K562 (cell line): ENCODE results near the gene GTF2H4. TPM values are rescaled to one million over a fixed set of nuclear protein-coding genes. Genes with fewer than 3 reads are reported as not detected.

Experiments used
- ATAC-seq: fragments of 200-7000 bp; cut with Tn5 transposase; 3 replicates; pipeline ENCODE4 v1.9.1; 2020; ENCODE audit warnings: moderate library complexity
- BruUV-seq: library from RNA; stranded (reverse); fragments of 400-500 nt; replicated peaks from 2 replicates; lab custom pipeline; 2021; lab: Mats Ljungman, UMichigan
- CTCF ChIA-PET: fragments of 300-600 bp; formaldehyde crosslinking; extraction: SDS; loops from one replicate; lab custom pipeline; 2021; ENCODE audit warnings: low intra/inter-chr PET ratio; lab: Yijun Ruan, JAX
- POLR2A ChIA-PET: fragments of 300-600, 350-650 bp; sonication (Branson Sonifier 250); formaldehyde crosslinking; extraction: SDS; loops from one replicate; lab custom pipeline; 2021; ENCODE audit warnings: antibody characterized with exemption, inconsistent platforms; lab: Yijun Ruan, JAX
- DNase-seq, 4 experiments: peaks; one replicate each; pipeline versions ENCODE4 v3.0.0 to v3.0.0-alpha.2; 2011 to 2018; ENCODE audit warnings: low spot score in 3 of 4, mixed read lengths in 3 of 4; ENCODE audit errors: extremely low read depth in 1 of 4
- FAIRE-seq: peaks from 2 replicates; lab custom pipeline; 2011; peaks lifted over from hg19 to GRCh38; lab: Jason Lieb, UNC
- H2AFZ ChIP-seq: 2 replicates; pipeline ENCODE4 v1.6.0; 2011; ENCODE audit warnings: low read depth, low read length, control low read depth, inconsistent platforms
- H3K27ac ChIP-seq: fragments of 200-600 bp; 3 replicates; pipeline ENCODE4 v1.8.0; 2011; ENCODE audit warnings: low read depth, mild to moderate bottlenecking, control low read depth, inconsistent platforms, low read length, moderate library complexity, mixed read lengths; ENCODE audit errors: extremely low read depth
- H3K27me3 ChIP-seq, 2 experiments: fragments of 300-600 bp in 1 of 2; 2 replicates in 1 of 2; 3 replicates in 1 of 2; pipeline versions ENCODE4 v1.6.0 to v1.8.0; 2011; ENCODE audit warnings: inconsistent platforms in 2 of 2, low read length in 2 of 2, mild to moderate bottlenecking in 1 of 2, mixed read lengths in 1 of 2, moderate library complexity in 1 of 2; ENCODE audit not compliant: control insufficient read depth in 2 of 2, insufficient read depth in 2 of 2
- H3K36me3 ChIP-seq: fragments of 300-600 bp; 3 replicates; pipeline ENCODE4 v1.8.0; 2011; ENCODE audit warnings: mild to moderate bottlenecking, low read length, inconsistent platforms; ENCODE audit not compliant: control insufficient read depth, insufficient read depth
- H3K4me1 ChIP-seq, 2 experiments: fragments of 200-600 bp in 1 of 2; replicated peaks in 1 of 2; 2 replicates in 1 of 2; 3 replicates in 1 of 2; pipeline versions ENCODE4 v1.5.1 to v1.8.0; 2011; ENCODE audit warnings: inconsistent platforms in 2 of 2, low read length in 2 of 2, mild to moderate bottlenecking in 1 of 2, mixed read lengths in 1 of 2, moderate library complexity in 1 of 2; ENCODE audit not compliant: control insufficient read depth in 2 of 2, insufficient read depth in 2 of 2
- H3K4me2 ChIP-seq: 2 replicates; pipeline ENCODE4 v1.6.1; 2011; ENCODE audit warnings: low read length, control low read depth, inconsistent platforms, mixed read lengths; ENCODE audit not compliant: insufficient read depth
- H3K4me3 ChIP-seq: fragments of 200-600 bp; sonication (generic), shearing (Covaris generic); 2 replicates; pipeline ENCODE4 v1.5.1; 2016; ENCODE audit warnings: control low read depth, inconsistent platforms
- H3K79me2 ChIP-seq: fragments of 200-600 bp; 3 replicates; pipeline ENCODE4 v1.8.0; 2011; ENCODE audit warnings: low read length, inconsistent platforms; ENCODE audit not compliant: control insufficient read depth, insufficient read depth
- H3K9ac ChIP-seq, 2 experiments: 2 replicates each; pipeline versions ENCODE4 v1.6.0 to v1.6.1; 2011; ENCODE audit warnings: low read depth in 2 of 2, low read length in 2 of 2, control low read depth in 1 of 2, inconsistent platforms in 1 of 2, mild to moderate bottlenecking in 1 of 2, mixed read lengths in 1 of 2; ENCODE audit not compliant: insufficient read depth in 1 of 2
- H3K9me1 ChIP-seq: one replicate; pipeline ENCODE4 v1.6.0; 2011; ENCODE audit warnings: inconsistent platforms, mild to moderate bottlenecking, low read length, moderate library complexity; ENCODE audit not compliant: control insufficient read depth, insufficient read depth
- H3K9me3 ChIP-seq: replicated peaks from 2 replicates; pipeline ENCODE4 v1.5.1; 2011; ENCODE audit warnings: low read depth, low read length, inconsistent platforms; ENCODE audit not compliant: control insufficient read depth, insufficient read depth
- H4K20me1 ChIP-seq: replicated peaks from 2 replicates; pipeline ENCODE4 v1.6.1; 2011; ENCODE audit warnings: low read length, inconsistent platforms, mixed read lengths; ENCODE audit not compliant: control insufficient read depth, insufficient read depth
- ARID1B ChIP-seq: fragments of 450-650 bp; IDR thresholded peaks from 2 replicates; pipeline ENCODE4 v1.6.1; 2016; ENCODE audit warnings: antibody characterized with exemption, mild to moderate bottlenecking, inconsistent platforms
- CBX1 ChIP-seq: sonication (generic); IDR thresholded peaks from 2 replicates; pipeline ENCODE4 v1.6.1; 2016; ENCODE audit warnings: antibody characterized with exemption, low read depth, mild to moderate bottlenecking
- CEBPG ChIP-seq, 3 experiments: fragments of 200-800 bp in 1 of 3; sonication (Bioruptor generic) in 1 of 3; sonication (generic) in 1 of 3; formaldehyde crosslinking in 1 of 3; IDR thresholded peaks in 2 of 3; conservative IDR thresholded peaks in 1 of 3; 2 replicates each; pipeline versions ENCODE4 v1.6.1 to v1.8.0; 2016 to 2022; ENCODE audit warnings: missing compliant biosample characterization in 2 of 3, missing genetic modification characterization in 2 of 3, mild to moderate bottlenecking in 1 of 3, missing genetic modification reagents in 1 of 3
- ETV5 ChIP-seq: sonication (generic); formaldehyde crosslinking; IDR thresholded peaks from 2 replicates; pipeline ENCODE4 v1.4.0; 2020; ENCODE audit warnings: low read depth, mild to moderate bottlenecking, missing genetic modification reagents
- GTF2A2 ChIP-seq: IDR thresholded peaks from 2 replicates; pipeline ENCODE4 v1.6.1; 2016; ENCODE audit warnings: mild to moderate bottlenecking, missing genetic modification characterization, missing compliant biosample characterization
- HINFP ChIP-seq: fragments of 450-650 bp; conservative IDR thresholded peaks from 2 replicates; pipeline ENCODE4 v1.6.1; 2016; ENCODE audit warnings: missing genetic modification characterization, low read depth, mild to moderate bottlenecking, control low read depth, missing compliant biosample characterization
- HNRNPK ChIP-seq: fragments of 200-400 bp; formaldehyde crosslinking; IDR thresholded peaks from one replicate; pipeline ENCODE4 v1.6.1; 2018; ENCODE audit warnings: mild to moderate bottlenecking, low read depth, low read length; ENCODE audit not compliant: poor library complexity, severe bottlenecking
- KAT8 ChIP-seq: fragments of 450-650 bp; IDR thresholded peaks from 2 replicates; pipeline ENCODE4 v1.6.1; 2016; ENCODE audit warnings: low read depth, mild to moderate bottlenecking
- KDM1A ChIP-seq, 2 experiments: fragments of 450-650 bp; IDR thresholded peaks; 2 replicates each; pipeline ENCODE4 v1.6.1; 2016; ENCODE audit warnings: mild to moderate bottlenecking in 2 of 2
- KLF10 ChIP-seq: fragments of 250-450 bp; sonication (Bioruptor Pico); IDR thresholded peaks from 2 replicates; pipeline ENCODE4 v1.6.1; 2021; ENCODE audit warnings: matching md5 sums
- LARP7 ChIP-seq: fragments of 450-650 bp; IDR thresholded peaks from 2 replicates; pipeline ENCODE4 v1.6.1; 2016
- LCOR ChIP-seq: sonication (generic); formaldehyde crosslinking; IDR thresholded peaks from 2 replicates; pipeline ENCODE4 v1.8.0; 2022; ENCODE audit warnings: mild to moderate bottlenecking, missing genetic modification reagents
- LEF1 ChIP-seq: fragments of 450-650 bp; IDR thresholded peaks from 2 replicates; pipeline ENCODE4 v1.6.1; 2016; ENCODE audit warnings: mild to moderate bottlenecking
- MEF2A ChIP-seq: IDR thresholded peaks from 2 replicates; pipeline ENCODE4 v1.6.1; 2011; ENCODE audit warnings: low read depth, mild to moderate bottlenecking, low read length, moderate library complexity; ENCODE audit not compliant: control insufficient read depth
- MTA3 ChIP-seq: fragments of 450-650 bp; formaldehyde crosslinking; IDR thresholded peaks from 2 replicates; pipeline ENCODE4 v1.6.1; 2017; ENCODE audit warnings: mild to moderate bottlenecking, borderline replicate concordance
- NFIC ChIP-seq: fragments of 450-650 bp; IDR thresholded peaks from 2 replicates; pipeline ENCODE4 v1.6.1; 2017; ENCODE audit warnings: mild to moderate bottlenecking, inconsistent platforms
- SNIP1 ChIP-seq: fragments of 450-650 bp; IDR thresholded peaks from 2 replicates; pipeline ENCODE4 v1.7.1; 2017; ENCODE audit warnings: low read depth, mild to moderate bottlenecking
- SREBF1 ChIP-seq: fragments of 150-350 bp; IDR thresholded peaks from 2 replicates; pipeline ENCODE4 v1.6.1; 2014; ENCODE audit warnings: antibody characterized with exemption, low read depth, low read length, borderline replicate concordance
- YBX1 ChIP-seq: fragments of 450-650 bp; IDR thresholded peaks from 2 replicates; pipeline ENCODE4 v1.7.1; 2016; ENCODE audit warnings: mild to moderate bottlenecking
- in situ Hi-C: fragments of 300-500 bp; cut with MboI; formaldehyde crosslinking; loops from 4 replicates; pipeline ENCODE4 v1.15.0; 2018; ENCODE audit warnings: inconsistent platforms, mixed read lengths
- intact Hi-C: fragments of 100-400 bp; cut with micrococcal nuclease; formaldehyde crosslinking; loops from 2 replicates; pipeline ENCODE4 v1.14.2; 2022
- polyA plus RNA-seq, 8 experiments: library from polyadenylated mRNA; depleted of rRNA in 4 of 8; stranded (reverse) in 5 of 8; unstranded in 3 of 8; fragments of >200 nt; fragmentation: Nextera tagmentation in 2 of 8; fragmentation: Illumina TruSeq in 1 of 8; extraction: Ambion mirVana in 2 of 8; extraction: Trizol in 1 of 8; gene quantifications; 2 replicates each; pipeline versions ENCODE4 v1.2.1 to v1.2.3, GENCODE V29; 2011 to 2014; ENCODE audit warnings: inconsistent platforms in 1 of 8, missing spikeins in 1 of 8
- total RNA-seq, 7 experiments: library from RNA; depleted of rRNA in 6 of 7; stranded (reverse); fragments of >200 nt in 6 of 7; fragmentation: Illumina TruSeq in 2 of 7; extraction: Trizol in 2 of 7; gene quantifications; 2 replicates each; pipeline versions ENCODE4 v1.2.1 to v1.2.3, GENCODE V29; 2011 to 2021; ENCODE audit warnings: low replicate concordance in 1 of 7
- TF ChIP-seq, protein P1 (sequence below): fragments of 250-450 bp; sonication (Bioruptor Pico); IDR thresholded peaks from 2 replicates; pipeline ENCODE4 v1.5.0; 2021; ENCODE audit warnings: mild to moderate bottlenecking, borderline replicate concordance

GTF2H4 gene
- total and polyA plus RNA-seq, 9 of the 15 experiments (the other 6 are each of a cell fraction or from before 2014, with no cell fraction given), result 3.6 to 86.1 (median 39.6) TPM

DNA sequence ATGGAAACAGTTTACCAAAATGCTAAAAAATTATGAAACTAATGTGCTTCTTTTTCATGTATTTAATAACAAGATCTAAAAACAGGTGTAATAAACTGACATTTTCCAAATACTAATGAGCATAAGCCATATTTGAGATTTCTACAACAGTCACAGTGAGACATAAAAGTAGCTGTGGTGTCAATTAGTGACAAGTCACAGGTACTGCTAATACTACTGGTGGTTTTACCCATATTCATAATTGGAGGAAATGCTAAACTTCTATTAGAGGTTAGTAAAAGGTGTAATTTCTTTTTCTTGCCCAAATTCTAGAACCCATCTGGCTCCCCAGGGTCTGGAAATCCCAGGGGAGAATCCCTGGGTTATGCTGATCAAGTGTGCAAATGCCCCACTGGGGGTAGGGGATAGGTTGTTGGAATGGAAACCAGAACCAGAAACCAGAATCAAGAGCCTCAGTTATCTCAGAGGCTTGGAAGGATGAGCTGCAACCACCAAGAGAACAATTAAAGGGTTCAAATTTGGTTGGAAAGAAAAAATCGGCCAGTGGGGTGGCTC, 7.1 kb upstream of the GTF2H4 start (continued):
- no peak for TF ChIP-seq ARID1B

DNA sequence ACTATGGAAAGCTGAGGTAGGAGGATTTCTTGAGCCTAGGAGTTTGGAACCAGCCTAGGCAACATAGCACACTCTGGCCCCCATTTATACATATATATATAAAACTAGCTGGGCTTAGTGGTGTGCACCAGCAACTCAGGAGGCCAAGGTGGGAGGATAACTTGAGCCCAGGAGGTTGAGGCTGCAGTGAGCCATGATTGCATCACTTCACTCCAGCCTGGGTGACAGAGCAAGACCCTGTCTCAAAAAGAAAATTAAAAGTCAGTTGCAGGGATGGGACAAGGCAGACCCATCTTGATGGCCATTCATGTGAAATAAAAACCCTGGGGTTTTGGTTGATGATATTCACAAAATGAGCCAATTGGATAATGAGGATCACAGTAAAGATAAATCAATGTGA, 6.6 kb upstream of the GTF2H4 start:
- ChIA-PET CTCF (no interaction called here), POLR2A (interaction anchor here (1.6 to 2.2 kb wide), 2 partner anchors 17 to 28 kb away, joined by 5 to 6 read pairs; partner anchors contain the start of gene DDR1)
- Histone ChIP-seq H3K4me2 (no peak overlapping the region), H3K4me1 (peaks cover 0 to 6% of the 10 kb centered on the region in 2 experiments; a peak in 1 of 5 replicates), H4K20me1 (no peaks in the 10 kb centered on the region), H3K9me1 (no peaks in the 10 kb centered on the region), H3K27ac (no peak overlapping the region), H3K27me3 (no peaks in the 10 kb centered on the region), H3K36me3 (peaks cover 32% of the 10 kb centered on the region; the same call in 2 of the 3 replicates), H3K9ac (no peak overlapping the region), H3K4me3 (no peak overlapping the region), H3K9me3 (no peaks in the 10 kb centered on the region), H3K79me2 (no peaks in the 10 kb centered on the region), H2AFZ (no peak overlapping the region)
- peak; percentile 44 for FAIRE-seq
- BruUV-seq, result no TSS peak
- DNase-seq, result no peak
- in situ Hi-C loops (no loop called here), intact Hi-C loops (no loop called here)
- ATAC-seq, result no peak
- TF ChIP-seq GTF2A2 (no peak), SNIP1 (no peak), LEF1 (no peak), MTA3 (no peak), HINFP (tag) (no peak), MEF2A (no peak), LCOR (CRISPR knock-in tag) (no peak), ETV5 (CRISPR knock-in tag) (no peak), NFIC (no peak), CBX1 (no peak), ARID1B (no peak), HNRNPK (no peak), SREBF1 (no peak), YBX1 (no peak), CEBPG (CRISPR knock-in tag; IDR thresholded peaks at IDR 0.05) (peak; percentile 78), CEBPG (tag; conservative IDR thresholded peaks at IDR 0.05 in 1 of 2, IDR thresholded peaks at IDR 0.05 in 1 of 2) (peak in 1 of 2 experiments; percentile 72; a peak in 3 of 4 replicates), KLF10 (CRISPR knock-in tag) (no peak), KDM1A (IDR thresholded peaks at IDR 0.05) (no peak), LARP7 (no peak), KAT8 (no peak)
- TF ChIP-seq, protein P1, sequence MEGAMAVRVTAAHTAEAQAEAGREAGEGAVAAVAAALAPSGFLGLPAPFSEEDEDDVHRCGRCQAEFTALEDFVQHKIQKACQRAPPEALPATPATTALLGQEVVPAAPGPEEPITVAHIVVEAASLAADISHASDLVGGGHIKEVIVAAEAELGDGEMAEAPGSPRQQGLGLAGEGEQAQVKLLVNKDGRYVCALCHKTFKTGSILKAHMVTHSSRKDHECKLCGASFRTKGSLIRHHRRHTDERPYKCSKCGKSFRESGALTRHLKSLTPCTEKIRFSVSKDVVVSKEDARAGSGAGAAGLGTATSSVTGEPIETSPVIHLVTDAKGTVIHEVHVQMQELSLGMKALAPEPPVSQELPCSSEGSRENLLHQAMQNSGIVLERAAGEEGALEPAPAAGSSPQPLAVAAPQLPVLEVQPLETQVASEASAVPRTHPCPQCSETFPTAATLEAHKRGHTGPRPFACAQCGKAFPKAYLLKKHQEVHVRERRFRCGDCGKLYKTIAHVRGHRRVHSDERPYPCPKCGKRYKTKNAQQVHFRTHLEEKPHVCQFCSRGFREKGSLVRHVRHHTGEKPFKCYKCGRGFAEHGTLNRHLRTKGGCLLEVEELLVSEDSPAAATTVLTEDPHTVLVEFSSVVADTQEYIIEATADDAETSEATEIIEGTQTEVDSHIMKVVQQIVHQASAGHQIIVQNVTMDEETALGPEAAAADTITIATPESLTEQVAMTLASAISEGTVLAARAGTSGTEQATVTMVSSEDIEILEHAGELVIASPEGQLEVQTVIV (CRISPR knock-in tag), result no peak
